Breast epithelium (tissue), 3 donors: ENCODE data around the gene TRPM8.

Source experiments
- CTCF ChIP-seq, 3 donors: fragments of 450-650 bp; IDR thresholded peaks; one replicate each; pipeline ENCODE4 v1.5.1; 2016 to 2017; ENCODE audit warnings: antibody characterized with exemption in 3 of 3, mild to moderate bottlenecking in 3 of 3, moderate library complexity in 3 of 3
- POLR2A ChIP-seq: fragments of 450-650 bp; IDR thresholded peaks from one replicate; pipeline ENCODE4 v1.6.1; 2016; ENCODE audit warnings: antibody characterized with exemption, mild to moderate bottlenecking, moderate library complexity
- POLR2AphosphoS5 ChIP-seq, 3 donors: sonication (generic); formaldehyde crosslinking; IDR thresholded peaks; one replicate each; pipeline ENCODE4 v1.6.1; 2017; ENCODE audit warnings: antibody characterized with exemption in 3 of 3

- TF ChIP-seq POLR2A (no peak), CTCF (IDR thresholded peaks at IDR 0.05) (no peak), POLR2AphosphoS5 (IDR thresholded peaks at IDR 0.05) (no peak)
These were observed 56.6 kb downstream of the TRPM8 start for GRCh38 chr2:233973786-233974185.
